ENCODE results near the gene NT5DC2. TPM values are rescaled to one million over a fixed set of nuclear protein-coding genes. Genes with fewer than 3 reads are reported as not detected.

Gene NT5DC2
- total RNA-seq, 1 experiment from 2014 or later, result 215 TPM

DNA sequence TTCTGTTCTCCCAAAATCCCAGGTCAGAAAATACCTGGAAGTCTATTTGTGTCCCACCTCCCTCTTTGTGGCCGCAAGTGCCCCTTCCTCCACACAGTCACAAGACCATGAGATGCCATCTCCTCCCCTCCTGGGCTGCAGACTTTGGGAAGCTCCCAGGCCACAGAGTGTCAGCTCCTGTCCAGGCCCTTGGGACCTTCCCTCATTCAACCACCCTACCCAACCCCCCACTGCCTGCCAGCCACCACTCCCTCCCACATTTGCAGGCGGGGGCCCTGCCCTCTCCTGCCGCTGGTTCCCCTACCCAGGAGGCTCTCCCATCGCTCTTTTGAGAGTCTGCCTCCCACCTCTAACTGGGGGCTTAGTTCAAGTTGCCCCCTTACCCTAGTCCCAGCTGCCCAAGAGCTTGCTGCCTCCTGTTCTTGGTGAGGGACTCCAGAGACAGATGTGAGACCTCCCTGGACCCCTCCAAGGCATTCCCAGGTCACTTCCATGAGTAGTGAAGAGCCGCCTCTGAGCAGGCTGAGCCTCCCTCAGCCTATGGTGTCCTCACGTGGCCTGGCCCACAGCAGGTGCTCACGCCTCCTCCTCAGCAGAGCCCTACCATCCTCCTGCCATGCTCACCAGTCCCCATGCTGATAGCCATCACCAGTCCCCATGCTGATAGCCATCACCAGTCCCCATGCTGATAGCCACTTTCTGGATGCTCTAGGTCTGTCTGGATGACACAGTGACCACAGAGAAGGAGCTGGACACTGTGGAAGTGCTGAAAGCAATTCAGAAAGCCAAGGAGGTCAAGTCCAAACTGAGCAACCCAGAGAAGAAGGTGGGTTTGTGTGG, 54.4 kb downstream of the NT5DC2 start:
- Histone ChIP-seq H3K9me3 (ENCODE audit: insufficient read depth, low read depth) (no peaks in the 10 kb centered on the region), H3K9me2 (ENCODE audit: insufficient read depth) (no peaks in the 10 kb centered on the region), H2AFZ (no peak overlapping the region), H3F3A (ENCODE audit: insufficient read depth, low read depth) (no peaks in the 10 kb centered on the region), H4K20me1 (ENCODE audit: insufficient read depth) (no peaks in the 10 kb centered on the region), H3K36me3 (ENCODE audit: low read depth) (no peaks in the 10 kb centered on the region), H3K79me2 (ENCODE audit: low read depth) (no peaks in the 10 kb centered on the region), H3K4me1 (replicated peaks; ENCODE audit: insufficient read depth) (no peaks in the 10 kb centered on the region), H3K27ac (no peak overlapping the region), H3K27me3 (ENCODE audit: insufficient read depth, low read depth) (no peaks in the 10 kb centered on the region), H3K4me2 (no peak overlapping the region), H3K4me3 (no peak overlapping the region)
- intact Hi-C loops (cut with micrococcal nuclease; ENCODE audit: unreplicated experiment), result no loop called here
- TF ChIP-seq EZH2 (IDR thresholded peaks at IDR 0.05; ENCODE audit: low read depth), result no peak
- TF ChIP-seq, protein P1, sequence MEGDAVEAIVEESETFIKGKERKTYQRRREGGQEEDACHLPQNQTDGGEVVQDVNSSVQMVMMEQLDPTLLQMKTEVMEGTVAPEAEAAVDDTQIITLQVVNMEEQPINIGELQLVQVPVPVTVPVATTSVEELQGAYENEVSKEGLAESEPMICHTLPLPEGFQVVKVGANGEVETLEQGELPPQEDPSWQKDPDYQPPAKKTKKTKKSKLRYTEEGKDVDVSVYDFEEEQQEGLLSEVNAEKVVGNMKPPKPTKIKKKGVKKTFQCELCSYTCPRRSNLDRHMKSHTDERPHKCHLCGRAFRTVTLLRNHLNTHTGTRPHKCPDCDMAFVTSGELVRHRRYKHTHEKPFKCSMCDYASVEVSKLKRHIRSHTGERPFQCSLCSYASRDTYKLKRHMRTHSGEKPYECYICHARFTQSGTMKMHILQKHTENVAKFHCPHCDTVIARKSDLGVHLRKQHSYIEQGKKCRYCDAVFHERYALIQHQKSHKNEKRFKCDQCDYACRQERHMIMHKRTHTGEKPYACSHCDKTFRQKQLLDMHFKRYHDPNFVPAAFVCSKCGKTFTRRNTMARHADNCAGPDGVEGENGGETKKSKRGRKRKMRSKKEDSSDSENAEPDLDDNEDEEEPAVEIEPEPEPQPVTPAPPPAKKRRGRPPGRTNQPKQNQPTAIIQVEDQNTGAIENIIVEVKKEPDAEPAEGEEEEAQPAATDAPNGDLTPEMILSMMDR (conservative IDR thresholded peaks at IDR 0.05), result no peak
- DNase-seq, result no peak
- ChIA-PET CTCF (no interaction called here), POLR2A (ENCODE audit: unreplicated experiment) (no interaction called here)
- no TSS peak for BruUV-seq (replicated peaks)

- H3K4me2 ChIP-seq, result no peak overlapping the region
Observed at GRCh38 chr3:52477796-52478095, 55.9 kb downstream of the NT5DC2 start.

GRCh38 chr3:52477076-52477795, 56.4 kb downstream of the NT5DC2 start:
- Histone ChIP-seq H3K27me3 (ENCODE audit: insufficient read depth, low read depth) (no peaks in the 10 kb centered on the region), H3K4me3 (no peak overlapping the region), H3F3A (ENCODE audit: insufficient read depth, low read depth) (no peaks in the 10 kb centered on the region), H3K4me1 (replicated peaks; ENCODE audit: insufficient read depth) (no peaks in the 10 kb centered on the region), H3K27ac (no peak overlapping the region), H2AFZ (no peak overlapping the region), H4K20me1 (ENCODE audit: insufficient read depth) (no peaks in the 10 kb centered on the region), H3K9me3 (ENCODE audit: insufficient read depth, low read depth) (no peaks in the 10 kb centered on the region), H3K36me3 (ENCODE audit: low read depth) (no peaks in the 10 kb centered on the region), H3K4me2 (no peak overlapping the region), H3K9me2 (ENCODE audit: insufficient read depth) (no peaks in the 10 kb centered on the region), H3K79me2 (ENCODE audit: low read depth) (no peaks in the 10 kb centered on the region)
- TF ChIP-seq, protein P1 (conservative IDR thresholded peaks at IDR 0.05), result no peak
- TF ChIP-seq EZH2 (IDR thresholded peaks at IDR 0.05; ENCODE audit: low read depth), result no peak
- POLR2A ChIA-PET (ENCODE audit: unreplicated experiment), result no interaction called here
- intact Hi-C loops (cut with micrococcal nuclease; ENCODE audit: unreplicated experiment), result no loop called here
- CTCF ChIA-PET, result no interaction called here
- BruUV-seq (replicated peaks), result no TSS peak
- DNase-seq, result no peak

More at GRCh38 chr3:52477796-52478095, 55.9 kb downstream of the NT5DC2 start:
- TF ChIP-seq, protein P1 (conservative IDR thresholded peaks at IDR 0.05), result no peak
- TF ChIP-seq EZH2 (IDR thresholded peaks at IDR 0.05; ENCODE audit: low read depth), result no peak
- Histone ChIP-seq H3K27me3 (ENCODE audit: insufficient read depth, low read depth) (no peaks in the 10 kb centered on the region), H3K9me3 (ENCODE audit: insufficient read depth, low read depth) (no peaks in the 10 kb centered on the region), H4K20me1 (ENCODE audit: insufficient read depth) (no peaks in the 10 kb centered on the region), H3K4me1 (replicated peaks; ENCODE audit: insufficient read depth) (no peaks in the 10 kb centered on the region), H3K9me2 (ENCODE audit: insufficient read depth) (no peaks in the 10 kb centered on the region), H3F3A (ENCODE audit: insufficient read depth, low read depth) (no peaks in the 10 kb centered on the region), H3K4me3 (no peak overlapping the region), H3K79me2 (ENCODE audit: low read depth) (no peaks in the 10 kb centered on the region), H3K27ac (no peak overlapping the region), H3K36me3 (ENCODE audit: low read depth) (no peaks in the 10 kb centered on the region), H2AFZ (no peak overlapping the region)
- CTCF ChIA-PET, result no interaction called here
- POLR2A ChIA-PET (ENCODE audit: unreplicated experiment), result no interaction called here
- DNase-seq, result no peak
- intact Hi-C loops (cut with micrococcal nuclease; ENCODE audit: unreplicated experiment), result no loop called here
- no TSS peak for BruUV-seq (replicated peaks)

Other genes with a start within 250 kb of the NT5DC2 start
- 8.9 and 11.1 TPM in 2 replicates for gene GLYCTK, start 246.0 kb downstream of the NT5DC2 start, total RNA-seq (2021)
- gene DNAH1, start 217.5 kb downstream of the NT5DC2 start, total RNA-seq (2021), result 5.9 and 6.6 TPM in 2 replicates
- gene BAP1, start 123.8 kb downstream of the NT5DC2 start, total RNA-seq (2021), result 81.4 and 81.7 TPM in 2 replicates
- gene PHF7, start 123.2 kb downstream of the NT5DC2 start, total RNA-seq (2021), result 14.0 and 14.5 TPM in 2 replicates
- gene SEMA3G, start 88.8 kb downstream of the NT5DC2 start, total RNA-seq (2021), result 1.3 and 1.4 TPM in 2 replicates
- gene TNNC1, start 79.8 kb downstream of the NT5DC2 start, total RNA-seq (2021), result 8.3 and 8.4 TPM in 2 replicates
- 66.1 and 68.0 TPM in 2 replicates for gene NISCH, start 78.3 kb downstream of the NT5DC2 start, total RNA-seq (2021)
- 0.04 TPM in 1 of 2 replicates, not detected in the other for gene STAB1, start 38.5 kb downstream of the NT5DC2 start, total RNA-seq (2021)
- gene UQCC5, start 2.7 kb upstream of the NT5DC2 start, total RNA-seq (2021), result 13.3 and 16.5 TPM in 2 replicates
- gene PBRM1, start 152.1 kb upstream of the NT5DC2 start, total RNA-seq (2021), result 35.2 and 42.8 TPM in 2 replicates
- gene GNL3, start 152.2 kb upstream of the NT5DC2 start, total RNA-seq (2021), result 82.3 and 91.2 TPM in 2 replicates
- gene GLT8D1, start 171.9 kb upstream of the NT5DC2 start, total RNA-seq (2021), result 42.1 and 48.6 TPM in 2 replicates
- gene SPCS1, start 172.2 kb upstream of the NT5DC2 start, total RNA-seq (2021), result 91.9 and 104 TPM in 2 replicates
- 26.3 and 36.5 TPM in 2 replicates for gene NEK4, start 237.1 kb upstream of the NT5DC2 start, total RNA-seq (2021)
- gene ITIH1, start 243.7 kb upstream of the NT5DC2 start, total RNA-seq (2021), result not detected in 2 replicates

All from PC-9 (cell line).